ENCODE data around the gene USP48. TPM values are rescaled to one million over a fixed set of nuclear protein-coding genes. Genes with fewer than 3 reads are reported as not detected.

USP48 gene
- total RNA-seq, 1 experiment from 2014 or later = 84.8 TPM

DNA sequence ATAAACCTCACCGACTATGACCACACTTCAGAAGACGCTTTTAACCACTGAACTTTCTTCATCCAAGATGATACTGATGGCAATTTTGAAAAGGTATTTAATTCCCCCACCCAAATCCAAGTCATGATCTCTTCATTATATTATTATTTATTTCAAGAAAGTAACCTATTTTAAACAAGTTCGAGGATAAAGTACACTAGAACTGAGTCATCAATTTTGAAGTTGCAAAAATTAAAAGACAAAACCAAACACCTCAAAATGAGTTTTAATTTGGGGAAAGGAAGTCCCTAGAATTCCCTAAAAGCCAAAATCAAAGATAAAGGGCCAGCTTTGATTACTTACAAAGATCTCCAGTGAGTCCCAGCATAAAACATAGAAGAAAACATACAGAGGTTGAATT, 58.4 kb downstream of the USP48 start:
- H3K9me3 ChIP-seq (ENCODE audit: control insufficient read depth, low read depth, low read length) = no peaks in the 10 kb centered on the region
- no peak overlapping the region for H3K18ac ChIP-seq (ENCODE audit: insufficient read length, low read depth, low read length)
- no peak overlapping the region for H3K4me2 ChIP-seq (ENCODE audit: insufficient read depth, insufficient read length, low read length)
- peaks cover 13 to 67% (median 46%) of the 10 kb centered on the region in 3 experiments; a peak in 6 of 7 replicates for H3K36me3 Mint-ChIP-seq (ENCODE audit: insufficient read depth in 1 of 3, low read depth in 3 of 3)
- no peak overlapping the region for H3K14ac ChIP-seq (ENCODE audit: insufficient read depth, low read length)
- H3K4me3 Mint-ChIP-seq = no peak overlapping the region
- no peak overlapping the region for H2AK5ac ChIP-seq (ENCODE audit: insufficient read length, low read length)
- H3K79me1 ChIP-seq (ENCODE audit: insufficient read depth, low read depth, low read length, poor library complexity, severe bottlenecking) = no peaks in the 10 kb centered on the region
- no peak overlapping the region for H2BK120ac ChIP-seq (ENCODE audit: low read depth, low read length, poor library complexity, severe bottlenecking)
- no CpG with 5 or more reads among the region's 3 CpGs for WGBS (ENCODE audit: extremely low coverage, insufficient read length, low lambda C conversion rate)
- H2BK12ac ChIP-seq (ENCODE audit: insufficient read length, low read depth, low read length) = no peak overlapping the region
- no peak for DNase-seq
- TF ChIP-seq, protein P1, sequence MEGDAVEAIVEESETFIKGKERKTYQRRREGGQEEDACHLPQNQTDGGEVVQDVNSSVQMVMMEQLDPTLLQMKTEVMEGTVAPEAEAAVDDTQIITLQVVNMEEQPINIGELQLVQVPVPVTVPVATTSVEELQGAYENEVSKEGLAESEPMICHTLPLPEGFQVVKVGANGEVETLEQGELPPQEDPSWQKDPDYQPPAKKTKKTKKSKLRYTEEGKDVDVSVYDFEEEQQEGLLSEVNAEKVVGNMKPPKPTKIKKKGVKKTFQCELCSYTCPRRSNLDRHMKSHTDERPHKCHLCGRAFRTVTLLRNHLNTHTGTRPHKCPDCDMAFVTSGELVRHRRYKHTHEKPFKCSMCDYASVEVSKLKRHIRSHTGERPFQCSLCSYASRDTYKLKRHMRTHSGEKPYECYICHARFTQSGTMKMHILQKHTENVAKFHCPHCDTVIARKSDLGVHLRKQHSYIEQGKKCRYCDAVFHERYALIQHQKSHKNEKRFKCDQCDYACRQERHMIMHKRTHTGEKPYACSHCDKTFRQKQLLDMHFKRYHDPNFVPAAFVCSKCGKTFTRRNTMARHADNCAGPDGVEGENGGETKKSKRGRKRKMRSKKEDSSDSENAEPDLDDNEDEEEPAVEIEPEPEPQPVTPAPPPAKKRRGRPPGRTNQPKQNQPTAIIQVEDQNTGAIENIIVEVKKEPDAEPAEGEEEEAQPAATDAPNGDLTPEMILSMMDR (conservative IDR thresholded peaks at IDR 0.05) = no peak
- no peak overlapping the region for H3T11ph ChIP-seq (ENCODE audit: low read length)
- H2AFZ ChIP-seq (ENCODE audit: low read length) = no peak overlapping the region
- no peak overlapping the region for H4K8ac ChIP-seq (replicated peaks; ENCODE audit: insufficient read length, low read depth, low read length)
- H2BK5ac ChIP-seq (ENCODE audit: insufficient read length, low read length) = no peak overlapping the region
- H3K23me2 ChIP-seq (ENCODE audit: insufficient read length, low read depth, low read length, poor library complexity, severe bottlenecking) = no peaks in the 10 kb centered on the region
- no peak overlapping the region for H3K4ac ChIP-seq (ENCODE audit: low read depth, low read length)
- H3K4me1 Mint-ChIP-seq = peaks cover 6 to 9% of the 10 kb centered on the region in 2 experiments; a peak in 3 of 4 replicates
- no peak overlapping the region for H2BK15ac ChIP-seq (ENCODE audit: low read depth, low read length)
- H3K27me3 Mint-ChIP-seq (ENCODE audit: low read depth) = no peaks in the 10 kb centered on the region
- H3K27ac Mint-ChIP-seq = no peak overlapping the region
- H3K27ac ChIP-seq (ENCODE audit: insufficient read length, low read depth, low read length) = no peak overlapping the region
- no peaks in the 10 kb centered on the region for H3K9me3 Mint-ChIP-seq
- no peak overlapping the region for H4K5ac ChIP-seq (ENCODE audit: insufficient read length, low read depth, low read length)
- no peak overlapping the region for H3K56ac ChIP-seq (ENCODE audit: insufficient read length, low read depth, low read length)
- no peaks in the 10 kb centered on the region for H3K79me2 ChIP-seq (ENCODE audit: insufficient read depth, low read length)
- no peak overlapping the region for H3K23ac ChIP-seq (ENCODE audit: insufficient read length, low read depth, low read length)
- no peak overlapping the region for H4K91ac ChIP-seq (ENCODE audit: insufficient read length, low read depth, low read length)
- H3K27me3 ChIP-seq (ENCODE audit: insufficient read depth, low read length) = no peaks in the 10 kb centered on the region
- H2BK20ac ChIP-seq (ENCODE audit: low read depth, low read length, poor library complexity, severe bottlenecking) = no peak overlapping the region
- no peak overlapping the region for H3K9ac ChIP-seq (ENCODE audit: extremely low read depth, insufficient read length, low read length)
- H4K20me1 ChIP-seq (ENCODE audit: control insufficient read depth, insufficient read depth, insufficient read length) = no peaks in the 10 kb centered on the region
- no peaks in the 10 kb centered on the region for H3K4me1 ChIP-seq (ENCODE audit: insufficient read depth, low read length)
